ENCODE results near the gene MDP1.

DNA sequence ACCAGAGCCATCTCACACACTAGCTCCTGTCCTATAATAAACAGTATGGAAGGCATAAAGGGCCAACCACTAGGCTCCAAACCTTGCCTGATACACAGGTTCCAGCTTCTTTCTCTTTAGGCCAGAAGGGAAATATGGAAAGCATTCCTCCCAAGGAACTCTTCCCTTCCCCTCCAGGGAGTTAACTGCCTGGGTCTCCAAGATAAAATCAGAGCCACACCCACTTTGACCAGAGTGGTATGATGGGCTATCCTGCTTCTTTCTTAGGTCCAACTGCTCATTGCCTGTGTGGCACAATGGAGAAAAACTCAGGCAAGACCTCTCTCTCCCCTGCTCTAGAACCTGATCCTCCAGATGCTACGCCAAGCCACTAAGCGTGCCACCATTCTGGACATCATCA is 8.2 kb downstream of the MDP1 start:
- TF ChIP-seq CTCF (conservative IDR thresholded peaks at IDR 0.05; ENCODE audit: low read length) (no peak), EZH2phosphoT487 (IDR thresholded peaks at IDR 0.05; ENCODE audit: borderline replicate concordance, low read depth, low read length) (no peak)

Data from OCI-LY7 (cell line).